A549 treated with RU486 at 1 μM for 4 hours (cell line): ENCODE data around the gene KCTD11. TPM values are rescaled to one million over a fixed set of nuclear protein-coding genes. Genes with fewer than 3 reads are reported as not detected.

ENCODE experiments used
- total RNA-seq: library from RNA; stranded (reverse); fragments of 200-300 nt; extraction: Qiagen RNA extraction; gene quantifications from 5 replicates; pipeline ENCODE4 v1.2.3, GENCODE V29; 2022; ENCODE audit warnings: low read depth

Gene KCTD11
- total RNA-seq: 10.7 to 15.4 TPM (median 12.9 TPM) in 5 replicates

GRCh38 chr17:7351665-7352502 is at the start of gene KCTD11:
KCTD11 (plus strand) TSS chr17:7352162.

GRCh38 chr17:7306911-7307685 is 44.9 kb upstream of the KCTD11 start, which contains the start of gene EIF5A:
EIF5A (plus strand) TSS chr17:7307628; CDS start chr17:7309636, 2,008 bp downstream.

GRCh38 chr17:7314719-7315569 is 37.0 kb upstream of the KCTD11 start, which contains the start of gene GPS2:
GPS2 (minus strand) TSS chr17:7315360; CDS start chr17:7315052, 308 bp downstream.

GRCh38 chr17:7328840-7329373 is 23.1 kb upstream of the KCTD11 start, which contains the start of gene NEURL4:
NEURL4 (minus strand) TSS chr17:7329335; CDS start chr17:7329312, 23 bp downstream.

GRCh38 chr17:7336240-7337175 is 15.5 kb upstream of the KCTD11 start, which contains the start of gene ACAP1:
ACAP1 (plus strand) TSS chr17:7336529; CDS start chr17:7336735, 206 bp downstream.

GRCh38 chr17:7355053-7355452 is 3.1 kb downstream of the KCTD11 start, which contains the start of gene TMEM95:
TMEM95 (plus strand) TSS chr17:7355156; CDS start chr17:7355205, 49 bp downstream.

GRCh38 chr17:7380855-7381683 is 29.1 kb downstream of the KCTD11 start, which contains the start of gene TNK1:
TNK1 (plus strand) TSS chr17:7381089; CDS start chr17:7382927, 1,838 bp downstream.

GRCh38 chr17:7394452-7395191 is 42.7 kb downstream of the KCTD11 start, which contains the start of gene PLSCR3:
PLSCR3 (minus strand) TSS chr17:7394525; CDS start chr17:7394110, 415 bp downstream.

GRCh38 chr17:7403977-7404736 is 52.2 kb downstream of the KCTD11 start, which contains the start of gene TMEM256:
TMEM256 (minus strand) TSS chr17:7404097; CDS start chr17:7404084, 13 bp downstream.

Other genes starting within 250 kb of the KCTD11 start
- gene ASGR2, start 237.3 kb upstream of the KCTD11 start, total RNA-seq: 0.36 TPM in 1 of 5 replicates, not detected in the others
- 1.0 to 1.5 TPM (median 1.3 TPM) in 5 replicates for gene ASGR1, start 172.8 kb upstream of the KCTD11 start, total RNA-seq
- 7.2 to 10.7 TPM (median 8.9 TPM) in 5 replicates for gene DLG4, start 132.3 kb upstream of the KCTD11 start, total RNA-seq
- gene ACADVL, start 132.2 kb upstream of the KCTD11 start, total RNA-seq: 373 to 531 TPM (median 506 TPM) in 5 replicates
- gene DVL2, start 117.6 kb upstream of the KCTD11 start, total RNA-seq: 26.1 to 39.5 TPM (median 37.0 TPM) in 5 replicates
- gene PHF23, start 112.7 kb upstream of the KCTD11 start, total RNA-seq: 82.3 to 110 TPM (median 92.2 TPM) in 5 replicates
- 678 to 759 TPM (median 700 TPM) in 5 replicates for gene GABARAP, start 109.7 kb upstream of the KCTD11 start, total RNA-seq
- 210 to 241 TPM (median 229 TPM) in 5 replicates for gene CTDNEP1, start 100.4 kb upstream of the KCTD11 start, total RNA-seq
- gene ELP5, start 99.9 kb upstream of the KCTD11 start, total RNA-seq: 110 to 138 TPM (median 124 TPM) in 5 replicates
- 0.57 to 1.5 TPM (median 0.71 TPM) in 5 replicates for gene CLDN7, start 89.7 kb upstream of the KCTD11 start, total RNA-seq
- 0.07 to 0.29 TPM (median 0.17 TPM) in 5 replicates for gene SLC2A4, start 70.4 kb upstream of the KCTD11 start, total RNA-seq
- gene YBX2, start 57.5 kb upstream of the KCTD11 start, total RNA-seq: 0.32 to 0.80 TPM (median 0.41 TPM) in 5 replicates
- gene EIF5A, start 44.5 kb upstream of the KCTD11 start, total RNA-seq: 1,703 to 1,867 TPM (median 1,727 TPM) in 5 replicates
- gene GPS2, start 36.8 kb upstream of the KCTD11 start, total RNA-seq: 86.5 to 109 TPM (median 99.7 TPM) in 5 replicates
- 21.8 to 31.5 TPM (median 27.2 TPM) in 5 replicates for gene NEURL4, start 22.8 kb upstream of the KCTD11 start, total RNA-seq
- gene ACAP1, start 15.6 kb upstream of the KCTD11 start, total RNA-seq: 0.74 to 8.9 TPM (median 4.6 TPM) in 5 replicates
- not detected in 5 replicates for gene TMEM95, start 3.0 kb downstream of the KCTD11 start, total RNA-seq
- gene TNK1, start 28.9 kb downstream of the KCTD11 start, total RNA-seq: 1.5 to 2.1 TPM (median 1.9 TPM) in 5 replicates
- gene PLSCR3, start 42.4 kb downstream of the KCTD11 start, total RNA-seq: 35.0 to 47.4 TPM (median 36.8 TPM) in 5 replicates
- gene TMEM256, start 51.9 kb downstream of the KCTD11 start, total RNA-seq: 183 to 235 TPM (median 214 TPM) in 5 replicates
- 13.0 to 21.8 TPM (median 16.6 TPM) in 5 replicates for gene NLGN2, start 55.7 kb downstream of the KCTD11 start, total RNA-seq
- not detected in 5 replicates for gene SPEM1, start 68.2 kb downstream of the KCTD11 start, total RNA-seq
- 0.08 TPM in 1 of 5 replicates, not detected in the others for gene SPEM2, start 73.5 kb downstream of the KCTD11 start, total RNA-seq
- not detected in 5 replicates for gene SPEM3, start 76.7 kb downstream of the KCTD11 start, total RNA-seq
- gene TMEM102, start 83.3 kb downstream of the KCTD11 start, total RNA-seq: 8.7 to 15.2 TPM (median 12.6 TPM) in 5 replicates
- gene FGF11, start 87.3 kb downstream of the KCTD11 start, total RNA-seq: 0.74 to 1.4 TPM (median 1.2 TPM) in 5 replicates
- 5.7 to 8.0 TPM (median 7.2 TPM) in 5 replicates for gene CHRNB1, start 92.9 kb downstream of the KCTD11 start, total RNA-seq
- 17.8 to 24.3 TPM (median 22.7 TPM) in 5 replicates for gene ZBTB4, start 127.5 kb downstream of the KCTD11 start, total RNA-seq
- not detected in 5 replicates for gene SLC35G6, start 129.3 kb downstream of the KCTD11 start, total RNA-seq
- 62.1 to 84.5 TPM (median 77.7 TPM) in 5 replicates for gene POLR2A, start 132.2 kb downstream of the KCTD11 start, total RNA-seq
- 8.8 to 13.0 TPM (median 10.7 TPM) in 5 replicates for gene TNFSF12, start 196.9 kb downstream of the KCTD11 start, total RNA-seq
- 0.72 to 1.5 TPM (median 1.1 TPM) in 5 replicates for gene TNFSF13, start 206.6 kb downstream of the KCTD11 start, total RNA-seq
- 93.8 to 107 TPM (median 95.9 TPM) in 5 replicates for gene SENP3, start 209.8 kb downstream of the KCTD11 start, total RNA-seq
- 31.7 to 44.5 TPM (median 39.7 TPM) in 5 replicates for gene CD68, start 227.5 kb downstream of the KCTD11 start, total RNA-seq
- 117 to 140 TPM (median 122 TPM) in 5 replicates for gene MPDU1, start 231.7 kb downstream of the KCTD11 start, total RNA-seq
- 0.16 to 0.30 TPM (median 0.19 TPM) in 5 replicates for gene SOX15, start 237.9 kb downstream of the KCTD11 start, total RNA-seq